ENCODE measurements around the gene FBXL17. TPM values are rescaled to one million over a fixed set of nuclear protein-coding genes. Genes with fewer than 3 reads are reported as not detected.
A peak's percentile ranks its signal among the peaks of the same experiment; 100 is the strongest.

Gene FBXL17
- total and polyA plus RNA-seq, 2 donors, result 12.3 to 13.5 TPM

DNA sequence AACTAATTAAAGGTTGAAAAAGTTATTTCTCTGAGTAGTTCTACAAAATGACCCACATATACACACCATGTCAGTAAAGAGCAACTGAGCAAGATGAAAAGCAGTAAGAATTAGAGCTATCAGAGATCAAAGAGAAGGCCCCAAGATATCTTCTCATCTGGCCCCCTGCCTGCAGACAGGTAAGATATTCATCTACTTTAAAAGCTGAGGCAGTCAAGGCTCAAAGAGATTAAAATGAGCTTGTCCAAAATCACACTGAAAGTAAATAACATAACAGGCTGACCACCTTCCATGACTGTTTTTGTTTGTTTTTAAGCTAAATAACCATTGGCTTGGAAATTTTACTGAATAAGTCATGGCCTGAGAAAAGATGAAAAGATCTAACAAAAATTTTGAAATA lies 266.2 kb downstream of the FBXL17 start:
- Histone ChIP-seq H3K4me3 (ENCODE audit: low read length in 2 of 2) (no peak overlapping the region), H3K36me3 (ENCODE audit: control insufficient read depth in 2 of 2, insufficient read depth in 2 of 2, low read length in 1 of 2) (no peaks in the 10 kb centered on the region), H3K9me3 (ENCODE audit: control insufficient read depth in 2 of 2, insufficient read depth in 1 of 2, low read length in 1 of 2) (no peaks in the 10 kb centered on the region), H3K27ac (ENCODE audit: low read depth in 1 of 2, low read length in 1 of 2) (no peak overlapping the region), H3K27me3 (ENCODE audit: control insufficient read depth in 2 of 2, insufficient read depth in 1 of 2, low read length in 1 of 2) (no peaks in the 10 kb centered on the region), H3K4me1 (ENCODE audit: control insufficient read depth in 2 of 2, insufficient read depth in 2 of 2, low read length in 2 of 2) (no peaks in the 10 kb centered on the region)
- no peak for DNase-seq (ENCODE audit: low read depth in 6 of 9, low spot score in 9 of 9)

- no peaks in the 10 kb centered on the region for H3K9me3 ChIP-seq (ENCODE audit: control insufficient read depth in 2 of 2, insufficient read depth in 1 of 2, low read length in 1 of 2)
- H3K4me3 ChIP-seq (ENCODE audit: low read length in 2 of 2), result no peak overlapping the region
- 96% methylated on average over 2 of the region's 2 CpGs for WGBS
- no peaks in the 10 kb centered on the region for H3K36me3 ChIP-seq (ENCODE audit: control insufficient read depth in 2 of 2, insufficient read depth in 2 of 2, low read length in 1 of 2)
- H3K27ac ChIP-seq (ENCODE audit: low read depth in 1 of 2, low read length in 1 of 2), result no peak overlapping the region
- no peak for DNase-seq (ENCODE audit: low read depth in 6 of 9, low spot score in 9 of 9)
- no peaks in the 10 kb centered on the region for H3K27me3 ChIP-seq (ENCODE audit: control insufficient read depth in 2 of 2, insufficient read depth in 1 of 2, low read length in 1 of 2)
- no peaks in the 10 kb centered on the region for H3K4me1 ChIP-seq (ENCODE audit: control insufficient read depth in 2 of 2, insufficient read depth in 2 of 2, low read length in 2 of 2)
These were observed 267.9 kb downstream of the FBXL17 start for GRCh38 chr5:108113950-108114349.

GRCh38 chr5:108111736-108112135 lies 270.2 kb downstream of the FBXL17 start:
- no peaks in the 10 kb centered on the region for H3K27me3 ChIP-seq (ENCODE audit: control insufficient read depth in 2 of 2, insufficient read depth in 1 of 2, low read length in 1 of 2)
- no peak overlapping the region for H3K27ac ChIP-seq (ENCODE audit: low read depth in 1 of 2, low read length in 1 of 2)
- no peaks in the 10 kb centered on the region for H3K9me3 ChIP-seq (ENCODE audit: control insufficient read depth in 2 of 2, insufficient read depth in 1 of 2, low read length in 1 of 2)
- H3K36me3 ChIP-seq (ENCODE audit: control insufficient read depth in 2 of 2, insufficient read depth in 2 of 2, low read length in 1 of 2), result no peaks in the 10 kb centered on the region
- 98% methylated on average over 2 of the region's 2 CpGs for WGBS
- H3K4me3 ChIP-seq (ENCODE audit: low read length in 2 of 2), result no peak overlapping the region
- H3K4me1 ChIP-seq (ENCODE audit: control insufficient read depth in 2 of 2, insufficient read depth in 2 of 2, low read length in 2 of 2), result no peaks in the 10 kb centered on the region
- DNase-seq (ENCODE audit: low read depth in 6 of 9, low spot score in 9 of 9), result no peak

GRCh38 chr5:108109059-108109458 lies 272.8 kb downstream of the FBXL17 start:
- H3K27me3 ChIP-seq (ENCODE audit: control insufficient read depth in 2 of 2, insufficient read depth in 1 of 2, low read length in 1 of 2), result no peaks in the 10 kb centered on the region
- H3K27ac ChIP-seq (ENCODE audit: low read depth in 1 of 2, low read length in 1 of 2), result no peak overlapping the region
- DNase-seq (ENCODE audit: low read depth in 6 of 9, low spot score in 9 of 9), result no peak
- WGBS, result 98% methylated on average over 2 of the region's 2 CpGs
- no peak overlapping the region for H3K4me3 ChIP-seq (ENCODE audit: low read length in 2 of 2)
- no peaks in the 10 kb centered on the region for H3K4me1 ChIP-seq (ENCODE audit: control insufficient read depth in 2 of 2, insufficient read depth in 2 of 2, low read length in 2 of 2)
- H3K36me3 ChIP-seq (ENCODE audit: control insufficient read depth in 2 of 2, insufficient read depth in 2 of 2, low read length in 1 of 2), result no peaks in the 10 kb centered on the region
- no peaks in the 10 kb centered on the region for H3K9me3 ChIP-seq (ENCODE audit: control insufficient read depth in 2 of 2, insufficient read depth in 1 of 2, low read length in 1 of 2)

GRCh38 chr5:108104448-108104847 lies 277.4 kb downstream of the FBXL17 start:
- H3K36me3 ChIP-seq (ENCODE audit: control insufficient read depth in 2 of 2, insufficient read depth in 2 of 2, low read length in 1 of 2), result no peaks in the 10 kb centered on the region
- H3K27ac ChIP-seq (ENCODE audit: low read depth in 1 of 2, low read length in 1 of 2), result no peak overlapping the region
- no peaks in the 10 kb centered on the region for H3K4me1 ChIP-seq (ENCODE audit: control insufficient read depth in 2 of 2, insufficient read depth in 2 of 2, low read length in 2 of 2)
- H3K9me3 ChIP-seq (ENCODE audit: control insufficient read depth in 2 of 2, insufficient read depth in 1 of 2, low read length in 1 of 2), result no peaks in the 10 kb centered on the region
- no peak overlapping the region for H3K4me3 ChIP-seq (ENCODE audit: low read length in 2 of 2)
- DNase-seq (ENCODE audit: low read depth in 6 of 9, low spot score in 9 of 9), result no peak
- H3K27me3 ChIP-seq (ENCODE audit: control insufficient read depth in 2 of 2, insufficient read depth in 1 of 2, low read length in 1 of 2), result no peaks in the 10 kb centered on the region
- WGBS, result 96% methylated on average over 1 of the region's 1 CpG

DNA sequence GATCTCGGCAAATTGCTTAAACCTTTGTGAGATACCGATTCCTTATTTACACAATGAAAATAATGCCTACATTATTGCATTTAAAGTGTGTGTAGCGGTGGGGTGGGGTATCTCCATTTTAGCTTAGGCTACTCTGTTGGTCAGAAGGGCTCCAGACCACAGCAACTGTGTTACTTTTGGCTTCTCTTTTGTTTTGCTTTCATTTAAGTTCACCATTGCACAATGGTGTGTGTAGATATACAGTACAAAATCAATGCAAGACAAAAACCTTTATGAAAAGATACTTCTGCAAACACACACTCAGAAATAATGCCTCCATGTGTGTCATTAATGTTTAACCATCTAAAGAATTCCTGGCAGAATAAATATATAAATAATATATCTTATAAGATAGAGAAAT lies 279.4 kb downstream of the FBXL17 start:
- Histone ChIP-seq H3K27ac (ENCODE audit: low read depth in 1 of 2, low read length in 1 of 2) (no peak overlapping the region), H3K36me3 (ENCODE audit: control insufficient read depth in 2 of 2, insufficient read depth in 2 of 2, low read length in 1 of 2) (no peaks in the 10 kb centered on the region), H3K4me1 (ENCODE audit: control insufficient read depth in 2 of 2, insufficient read depth in 2 of 2, low read length in 2 of 2) (no peaks in the 10 kb centered on the region), H3K27me3 (ENCODE audit: control insufficient read depth in 2 of 2, insufficient read depth in 1 of 2, low read length in 1 of 2) (no peaks in the 10 kb centered on the region), H3K9me3 (ENCODE audit: control insufficient read depth in 2 of 2, insufficient read depth in 1 of 2, low read length in 1 of 2) (no peaks in the 10 kb centered on the region), H3K4me3 (ENCODE audit: low read length in 2 of 2) (no peak overlapping the region)
- 98% methylated on average over 3 of the region's 3 CpGs for WGBS
- DNase-seq (ENCODE audit: low read depth in 6 of 9, low spot score in 9 of 9), result no peak

- no peaks in the 10 kb centered on the region for H3K4me1 ChIP-seq (ENCODE audit: control insufficient read depth in 2 of 2, insufficient read depth in 2 of 2, low read length in 2 of 2)
- H3K27ac ChIP-seq (ENCODE audit: low read depth in 1 of 2, low read length in 1 of 2), result no peak overlapping the region
- 98% methylated on average over 3 of the region's 3 CpGs for WGBS
- H3K4me3 ChIP-seq (ENCODE audit: low read length in 2 of 2), result no peak overlapping the region
- H3K36me3 ChIP-seq (ENCODE audit: control insufficient read depth in 2 of 2, insufficient read depth in 2 of 2, low read length in 1 of 2), result no peaks in the 10 kb centered on the region
- no peak for DNase-seq (ENCODE audit: low read depth in 6 of 9, low spot score in 9 of 9)
- H3K9me3 ChIP-seq (ENCODE audit: control insufficient read depth in 2 of 2, insufficient read depth in 1 of 2, low read length in 1 of 2), result no peaks in the 10 kb centered on the region
- no peaks in the 10 kb centered on the region for H3K27me3 ChIP-seq (ENCODE audit: control insufficient read depth in 2 of 2, insufficient read depth in 1 of 2, low read length in 1 of 2)
These were observed 280.1 kb downstream of the FBXL17 start for GRCh38 chr5:108101821-108102220.

DNA sequence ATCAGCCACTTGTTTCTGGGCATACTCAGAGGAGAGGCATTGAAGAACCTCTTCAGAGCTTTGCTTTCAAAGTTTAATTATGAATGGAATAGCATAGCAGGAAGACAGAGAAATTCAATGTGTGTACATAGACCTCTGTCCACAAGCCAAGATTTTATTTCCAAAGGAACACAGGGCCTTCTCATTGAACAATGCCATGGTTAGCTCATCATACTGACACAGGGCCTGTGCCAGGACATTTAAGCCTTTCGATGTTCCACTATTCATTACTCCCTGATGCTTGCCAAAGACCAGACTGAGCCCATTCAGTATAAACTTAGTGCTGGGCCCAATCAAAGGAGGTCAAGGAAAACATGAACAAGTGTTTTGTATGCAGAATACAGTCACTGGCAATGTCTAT lies 280.8 kb downstream of the FBXL17 start:
- 96% methylated on average over 1 of the region's 1 CpG for WGBS
- no peaks in the 10 kb centered on the region for H3K36me3 ChIP-seq (ENCODE audit: control insufficient read depth in 2 of 2, insufficient read depth in 2 of 2, low read length in 1 of 2)
- H3K27ac ChIP-seq (ENCODE audit: low read depth in 1 of 2, low read length in 1 of 2), result no peak overlapping the region
- H3K4me3 ChIP-seq (ENCODE audit: low read length in 2 of 2), result no peak overlapping the region
- H3K9me3 ChIP-seq (ENCODE audit: control insufficient read depth in 2 of 2, insufficient read depth in 1 of 2, low read length in 1 of 2), result no peaks in the 10 kb centered on the region
- DNase-seq (ENCODE audit: low read depth in 6 of 9, low spot score in 9 of 9), result no peak
- no peaks in the 10 kb centered on the region for H3K4me1 ChIP-seq (ENCODE audit: control insufficient read depth in 2 of 2, insufficient read depth in 2 of 2, low read length in 2 of 2)
- no peaks in the 10 kb centered on the region for H3K27me3 ChIP-seq (ENCODE audit: control insufficient read depth in 2 of 2, insufficient read depth in 1 of 2, low read length in 1 of 2)

DNA sequence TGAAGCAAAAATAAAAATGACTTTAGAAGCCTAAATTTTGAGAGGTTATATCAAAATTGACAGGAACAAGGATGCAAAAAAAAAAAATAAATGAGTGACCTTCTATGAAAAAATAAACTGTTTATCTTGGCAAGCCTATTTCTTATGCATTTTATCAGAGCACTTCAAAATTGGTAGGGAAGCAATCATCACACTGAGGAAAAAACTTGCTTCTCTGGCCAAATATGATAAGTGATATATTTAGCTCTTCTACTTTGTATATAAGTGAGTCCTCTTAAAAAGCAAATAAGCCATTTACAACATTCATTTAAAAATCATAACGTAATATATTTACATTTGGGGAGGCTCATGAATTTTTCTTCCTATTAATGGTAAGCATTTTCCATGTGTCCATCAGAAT lies 287.1 kb downstream of the FBXL17 start:
- H3K4me1 ChIP-seq (ENCODE audit: control insufficient read depth in 2 of 2, insufficient read depth in 2 of 2, low read length in 2 of 2), result no peaks in the 10 kb centered on the region
- no peaks in the 10 kb centered on the region for H3K36me3 ChIP-seq (ENCODE audit: control insufficient read depth in 2 of 2, insufficient read depth in 2 of 2, low read length in 1 of 2)
- no peak for DNase-seq (ENCODE audit: low read depth in 6 of 9, low spot score in 9 of 9)
- WGBS, result 96% methylated on average over 1 of the region's 1 CpG
- no peak overlapping the region for H3K27ac ChIP-seq (ENCODE audit: low read depth in 1 of 2, low read length in 1 of 2)
- H3K9me3 ChIP-seq (ENCODE audit: control insufficient read depth in 2 of 2, insufficient read depth in 1 of 2, low read length in 1 of 2), result no peaks in the 10 kb centered on the region
- no peak overlapping the region for H3K4me3 ChIP-seq (ENCODE audit: low read length in 2 of 2)
- no peaks in the 10 kb centered on the region for H3K27me3 ChIP-seq (ENCODE audit: control insufficient read depth in 2 of 2, insufficient read depth in 1 of 2, low read length in 1 of 2)

GRCh38 chr5:108093186-108093585 lies 288.7 kb downstream of the FBXL17 start:
- Histone ChIP-seq H3K27ac (ENCODE audit: low read depth in 1 of 2, low read length in 1 of 2) (no peak overlapping the region), H3K36me3 (ENCODE audit: control insufficient read depth in 2 of 2, insufficient read depth in 2 of 2, low read length in 1 of 2) (no peaks in the 10 kb centered on the region), H3K27me3 (ENCODE audit: control insufficient read depth in 2 of 2, insufficient read depth in 1 of 2, low read length in 1 of 2) (no peaks in the 10 kb centered on the region), H3K4me1 (ENCODE audit: control insufficient read depth in 2 of 2, insufficient read depth in 2 of 2, low read length in 2 of 2) (no peaks in the 10 kb centered on the region), H3K9me3 (ENCODE audit: control insufficient read depth in 2 of 2, insufficient read depth in 1 of 2, low read length in 1 of 2) (no peaks in the 10 kb centered on the region), H3K4me3 (ENCODE audit: low read length in 2 of 2) (no peak overlapping the region)
- WGBS, result 57% methylated on average over 2 of the region's 2 CpGs
- peak in 4 of 9 donors; percentile 4 to 43 (median 14) for DNase-seq (ENCODE audit: low read depth in 6 of 9, low spot score in 9 of 9)
